HepG2 (cell line): Measurements from ENCODE around the gene WDR73. TPM values are rescaled to one million over a fixed set of nuclear protein-coding genes. Genes with fewer than 3 reads are reported as not detected.

Source experiments
- HOXA5 ChIP-seq: sonication (generic); formaldehyde crosslinking; IDR thresholded peaks from 2 replicates; pipeline ENCODE4 v1.4.0; 2020; ENCODE audit warnings: missing genetic modification reagents
- ISL2 ChIP-seq: sonication (generic); formaldehyde crosslinking; IDR thresholded peaks from 2 replicates; pipeline ENCODE4 v1.5.0; 2020; ENCODE audit warnings: missing genetic modification reagents
- JDP2 ChIP-seq: sonication (generic); formaldehyde crosslinking; IDR thresholded peaks from 2 replicates; pipeline ENCODE4 v1.8.1; 2022; ENCODE audit warnings: missing genetic modification reagents, borderline replicate concordance
- KDM3A ChIP-seq: IDR thresholded peaks from 2 replicates; pipeline ENCODE4 v1.6.1; 2018; ENCODE audit warnings: low read depth, missing compliant biosample characterization
- MED13 ChIP-seq: sonication (generic); formaldehyde crosslinking; IDR thresholded peaks from 2 replicates; pipeline ENCODE4 v1.5.0; 2020; ENCODE audit warnings: missing genetic modification reagents
- NFRKB ChIP-seq: fragments of 450-650 bp; IDR thresholded peaks from 2 replicates; pipeline ENCODE4 v1.6.1; 2017
- NR2F2 ChIP-seq: IDR thresholded peaks from 2 replicates; pipeline ENCODE4 v1.6.1; 2012; ENCODE audit warnings: low read depth, inconsistent platforms, borderline replicate concordance
- RFX1 ChIP-seq: fragments of 450-650 bp; IDR thresholded peaks from 2 replicates; pipeline ENCODE4 v1.6.1; 2017
- SNRNP70 ChIP-seq: fragments of 200-400 bp; formaldehyde crosslinking; IDR thresholded peaks from 2 replicates; pipeline ENCODE4 v1.6.1; 2017; ENCODE audit warnings: mild to moderate bottlenecking, low read depth, low read length, moderate library complexity
- THAP11 ChIP-seq: IDR thresholded peaks from 2 replicates; pipeline ENCODE4 v1.6.1; 2016; ENCODE audit warnings: missing biosample characterization, missing genetic modification reagents
- ZBTB43 ChIP-seq: sonication (generic); formaldehyde crosslinking; conservative IDR thresholded peaks from 2 replicates; pipeline ENCODE4 v1.4.0; 2020; ENCODE audit warnings: missing genetic modification reagents
- ZFP36 ChIP-seq: fragments of 150-350 bp; IDR thresholded peaks from 2 replicates; pipeline ENCODE4 v1.6.1; 2018; ENCODE audit warnings: borderline replicate concordance, low read length, low read depth; ENCODE audit not compliant: partially characterized antibody
- ZFP62 ChIP-seq: sonication (generic); formaldehyde crosslinking; IDR thresholded peaks from 2 replicates; pipeline ENCODE4 v1.4.0; 2020; ENCODE audit warnings: missing genetic modification reagents
- ZNF710 ChIP-seq: sonication (generic); formaldehyde crosslinking; IDR thresholded peaks from 2 replicates; pipeline ENCODE4 v1.5.0; 2020; ENCODE audit warnings: mild to moderate bottlenecking, missing genetic modification reagents, borderline replicate concordance
- polyA plus RNA-seq, 8 experiments: library from polyadenylated mRNA; depleted of rRNA in 3 of 8; stranded (reverse) in 7 of 8; unstranded in 1 of 8; fragments of >200 nt; fragmentation: Illumina TruSeq in 4 of 8; extraction: Trizol in 4 of 8; gene quantifications; 2 replicates each; pipeline versions ENCODE4 v1.2.1 to v1.2.3, GENCODE V29; 2011 to 2016; ENCODE audit warnings: low read depth in 4 of 8, missing spikeins in 1 of 8, mixed read lengths in 1 of 8; ENCODE audit not compliant: insufficient read depth in 1 of 8
- total RNA-seq, 5 experiments: library from RNA; depleted of rRNA; stranded (reverse); fragments of >200 nt; fragmentation: Illumina TruSeq; extraction: Trizol; gene quantifications; 2 replicates each; pipeline ENCODE4 v1.2.3, GENCODE V29; 2016; ENCODE audit warnings: low read depth in 1 of 5
- TF ChIP-seq, protein P1 (sequence below): sonication (generic); formaldehyde crosslinking; IDR thresholded peaks from 2 replicates; pipeline ENCODE4 v1.4.0; 2020; ENCODE audit warnings: mild to moderate bottlenecking, missing genetic modification reagents
- TF ChIP-seq, protein P2 (sequence below): sonication (generic); formaldehyde crosslinking; IDR thresholded peaks from 2 replicates; pipeline ENCODE4 v1.5.0; 2020; ENCODE audit warnings: mild to moderate bottlenecking, missing genetic modification reagents

The WDR73 gene
- total and polyA plus RNA-seq, 2 of the 13 experiments (the other 11 are each of a cell fraction or from before 2014, with no cell fraction given): 20.0 to 35.5 TPM

DNA sequence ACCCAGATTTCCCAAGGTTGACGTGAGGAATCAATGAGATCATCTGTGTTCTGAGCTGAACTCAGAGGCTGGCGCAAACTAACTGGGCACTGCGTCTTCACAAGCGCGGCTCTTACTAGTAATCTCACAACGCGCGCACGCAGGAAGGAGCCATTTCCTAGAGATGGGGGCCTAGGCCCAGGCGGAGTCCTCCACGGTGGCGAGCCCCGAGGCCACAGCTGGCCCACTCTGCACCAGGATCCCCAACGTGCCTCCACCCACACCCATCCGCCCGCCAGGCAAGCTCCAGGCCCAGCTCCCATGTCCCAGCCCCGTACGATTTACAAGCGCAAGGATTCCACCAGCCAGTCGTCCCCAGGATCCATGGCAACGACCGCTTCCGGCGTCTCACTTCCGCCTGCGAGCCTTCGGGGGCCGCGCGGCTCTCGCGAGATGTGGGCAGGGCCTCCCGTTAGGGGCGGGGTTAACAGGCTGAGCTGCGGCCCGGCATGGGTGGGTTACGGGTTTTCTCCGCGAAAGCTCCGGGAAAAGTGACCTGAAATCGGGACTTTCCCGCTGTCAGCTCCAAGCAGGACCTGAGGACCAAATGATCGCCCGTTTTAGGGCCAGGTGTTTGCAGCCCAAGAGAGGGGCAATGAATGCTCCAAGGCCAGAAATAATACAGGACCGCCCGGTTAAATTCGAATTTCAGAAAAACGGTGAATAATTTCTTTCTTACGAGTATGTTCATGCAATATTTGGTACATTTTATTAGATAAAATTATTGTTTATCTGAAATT, at the start of gene WDR73 (continued):
- TF ChIP-seq, protein P1, sequence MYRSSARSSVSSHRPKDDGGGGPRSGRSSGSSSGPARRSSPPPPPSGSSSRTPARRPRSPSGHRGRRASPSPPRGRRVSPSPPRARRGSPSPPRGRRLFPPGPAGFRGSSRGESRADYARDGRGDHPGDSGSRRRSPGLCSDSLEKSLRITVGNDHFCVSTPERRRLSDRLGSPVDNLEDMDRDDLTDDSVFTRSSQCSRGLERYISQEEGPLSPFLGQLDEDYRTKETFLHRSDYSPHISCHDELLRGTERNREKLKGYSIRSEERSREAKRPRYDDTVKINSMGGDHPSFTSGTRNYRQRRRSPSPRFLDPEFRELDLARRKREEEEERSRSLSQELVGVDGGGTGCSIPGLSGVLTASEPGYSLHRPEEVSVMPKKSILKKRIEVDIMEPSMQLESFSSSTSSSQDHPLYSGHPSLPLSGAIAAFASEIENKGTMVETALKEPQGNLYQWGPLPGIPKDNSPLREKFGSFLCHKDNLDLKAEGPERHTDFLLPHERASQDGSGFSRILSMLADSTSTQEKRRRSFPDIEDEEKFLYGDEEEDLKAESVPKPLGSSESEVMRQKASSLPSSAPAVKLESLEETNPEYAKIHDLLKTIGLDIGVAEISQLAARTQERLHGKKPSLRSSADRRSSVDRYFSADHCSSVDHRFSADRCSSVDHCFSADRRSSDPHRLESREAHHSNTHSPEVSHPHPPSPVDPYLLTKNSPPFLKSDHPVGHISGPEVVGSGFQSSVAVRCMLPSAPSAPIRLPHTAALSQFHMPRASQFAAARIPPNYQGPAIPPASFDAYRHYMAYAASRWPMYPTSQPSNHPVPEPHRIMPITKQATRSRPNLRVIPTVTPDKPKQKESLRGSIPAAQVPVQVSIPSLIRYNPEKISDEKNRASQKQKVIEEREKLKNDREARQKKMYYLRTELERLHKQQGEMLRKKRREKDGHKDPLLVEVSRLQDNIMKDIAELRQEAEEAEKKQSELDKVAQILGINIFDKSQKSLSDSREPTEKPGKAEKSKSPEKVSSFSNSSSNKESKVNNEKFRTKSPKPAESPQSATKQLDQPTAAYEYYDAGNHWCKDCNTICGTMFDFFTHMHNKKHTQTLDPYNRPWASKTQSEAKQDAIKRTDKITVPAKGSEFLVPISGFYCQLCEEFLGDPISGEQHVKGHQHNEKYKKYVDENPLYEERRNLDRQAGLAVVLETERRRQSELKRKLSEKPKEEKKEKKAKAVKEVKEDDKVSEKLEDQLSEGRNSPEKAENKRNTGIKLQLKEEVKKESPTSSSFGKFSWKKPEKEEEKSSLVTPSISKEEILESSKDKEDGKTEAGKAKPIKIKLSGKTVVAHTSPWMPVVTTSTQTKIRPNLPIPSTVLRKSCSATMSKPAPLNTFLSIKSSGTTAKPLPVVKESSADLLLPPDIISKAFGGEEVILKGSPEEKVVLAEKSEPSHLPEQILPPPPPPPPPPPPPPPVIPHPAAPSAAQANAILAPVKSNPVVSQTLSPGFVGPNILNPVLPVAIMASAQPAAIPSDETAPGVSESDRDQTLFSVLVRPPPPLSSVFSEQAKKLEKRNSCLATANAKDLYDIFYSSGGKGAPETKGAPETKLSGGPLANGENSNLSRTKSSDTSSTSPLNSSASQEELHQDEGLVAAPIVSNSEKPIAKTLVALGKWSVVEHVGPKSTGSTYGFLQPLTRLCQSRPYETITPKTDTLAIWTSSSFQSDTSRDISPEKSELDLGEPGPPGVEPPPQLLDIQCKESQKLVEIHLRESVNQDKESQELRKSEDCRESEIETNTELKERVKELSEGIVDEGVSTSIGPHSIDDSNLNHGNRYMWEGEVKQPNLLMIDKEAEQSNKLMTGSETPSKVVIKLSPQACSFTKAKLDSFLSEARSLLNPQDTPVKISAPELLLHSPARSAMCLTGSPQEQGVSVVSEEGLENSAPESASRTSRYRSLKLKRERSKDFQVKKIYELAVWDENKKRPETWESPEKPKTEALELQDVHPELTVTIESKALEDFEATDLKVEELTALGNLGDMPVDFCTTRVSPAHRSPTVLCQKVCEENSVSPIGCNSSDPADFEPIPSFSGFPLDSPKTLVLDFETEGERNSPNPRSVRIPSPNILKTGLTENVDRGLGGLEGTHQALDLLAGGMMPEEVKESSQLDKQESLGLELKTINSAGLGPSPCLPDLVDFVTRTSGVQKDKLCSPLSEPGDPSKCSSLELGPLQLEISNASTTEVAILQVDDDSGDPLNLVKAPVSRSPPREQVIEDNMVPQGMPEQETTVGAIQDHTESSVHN (CRISPR knock-in tag): no peak
- TF ChIP-seq JDP2 (CRISPR knock-in tag) (no peak), NFRKB (no peak), ZBTB43 (CRISPR knock-in tag) (peak; percentile 46; the same call in 1 of the 2 replicates), RFX1 (peak; percentile 91), ZFP36 (no peak), ZNF710 (CRISPR knock-in tag) (no peak), SNRNP70 (no peak), HOXA5 (CRISPR knock-in tag) (peak; percentile 62; the same call in 1 of the 2 replicates), KDM3A (CRISPR knock-in tag) (0 out of 2 replicates have a peak, but pooled peaks have one; percentile 19), MED13 (CRISPR knock-in tag) (0 out of 2 replicates have a peak, but pooled peaks have one; percentile 58), ISL2 (CRISPR knock-in tag) (peak; percentile 56; the same call in 1 of the 2 replicates), NR2F2 (no peak; the same call in 1 of the 2 replicates), THAP11 (CRISPR knock-in tag) (peak; percentile 90), ZFP62 (CRISPR knock-in tag) (no peak)
- TF ChIP-seq, protein P2, sequence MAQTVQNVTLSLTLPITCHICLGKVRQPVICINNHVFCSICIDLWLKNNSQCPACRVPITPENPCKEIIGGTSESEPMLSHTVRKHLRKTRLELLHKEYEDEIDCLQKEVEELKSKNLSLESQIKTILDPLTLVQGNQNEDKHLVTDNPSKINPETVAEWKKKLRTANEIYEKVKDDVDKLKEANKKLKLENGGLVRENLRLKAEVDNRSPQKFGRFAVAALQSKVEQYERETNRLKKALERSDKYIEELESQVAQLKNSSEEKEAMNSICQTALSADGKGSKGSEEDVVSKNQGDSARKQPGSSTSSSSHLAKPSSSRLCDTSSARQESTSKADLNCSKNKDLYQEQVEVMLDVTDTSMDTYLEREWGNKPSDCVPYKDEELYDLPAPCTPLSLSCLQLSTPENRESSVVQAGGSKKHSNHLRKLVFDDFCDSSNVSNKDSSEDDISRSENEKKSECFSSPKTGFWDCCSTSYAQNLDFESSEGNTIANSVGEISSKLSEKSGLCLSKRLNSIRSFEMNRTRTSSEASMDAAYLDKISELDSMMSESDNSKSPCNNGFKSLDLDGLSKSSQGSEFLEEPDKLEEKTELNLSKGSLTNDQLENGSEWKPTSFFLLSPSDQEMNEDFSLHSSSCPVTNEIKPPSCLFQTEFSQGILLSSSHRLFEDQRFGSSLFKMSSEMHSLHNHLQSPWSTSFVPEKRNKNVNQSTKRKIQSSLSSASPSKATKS: no peak
